ENCODE measurements around the gene COL23A1. TPM values are rescaled to one million over a fixed set of nuclear protein-coding genes. Genes with fewer than 3 reads are reported as not detected.

Gene COL23A1
- polyA plus RNA-seq, 3 donors = 0.11 to 0.21 TPM; not detected in 1

DNA sequence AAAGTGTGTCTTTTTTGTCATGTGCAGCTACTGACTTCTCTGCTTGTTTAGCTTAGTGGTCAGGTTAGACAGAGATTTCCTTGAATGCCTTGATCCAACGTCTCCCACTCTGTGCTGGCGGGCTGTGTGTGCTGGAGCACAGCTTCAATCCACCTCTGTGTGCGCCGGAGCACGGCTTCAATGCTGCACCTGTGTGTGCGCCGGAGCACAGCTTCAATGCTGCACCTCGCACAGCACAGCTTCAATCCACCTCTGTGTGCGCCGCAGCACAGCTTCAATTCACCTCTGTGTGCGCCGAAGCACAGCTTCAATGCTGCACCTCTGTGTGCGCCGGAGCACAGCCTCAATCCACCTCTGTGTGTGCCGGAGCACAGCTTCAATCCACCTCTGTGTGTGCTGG, 288.6 kb downstream of the COL23A1 start:
- Histone ChIP-seq H3K4me1 (ENCODE audit: control insufficient read depth in 1 of 2, insufficient read depth in 2 of 2, low read length in 2 of 2) (no peaks in the 10 kb centered on the region), H3K36me3 (replicated peaks in 1 of 2; ENCODE audit: control insufficient read depth in 1 of 2, insufficient read depth in 2 of 2, low read length in 2 of 2) (no peaks in the 10 kb centered on the region), H4K20me1 (ENCODE audit: insufficient read depth, low read length) (no peaks in the 10 kb centered on the region), H2AFZ (ENCODE audit: insufficient read depth, low read depth, low read length, poor library complexity, severe bottlenecking) (no peak overlapping the region), H3K79me2 (ENCODE audit: insufficient read depth, low read length) (no peaks in the 10 kb centered on the region), H3K27me3 (ENCODE audit: control insufficient read depth in 2 of 2, insufficient read depth in 2 of 2, low read length in 2 of 2) (no peaks in the 10 kb centered on the region), H3K9me3 (replicated peaks in 1 of 2; ENCODE audit: control insufficient read depth in 1 of 2, insufficient read depth in 1 of 2, low read length in 2 of 2) (no peaks in the 10 kb centered on the region), H3K9ac (ENCODE audit: insufficient read depth, low read length, poor library complexity, severe bottlenecking) (no peak overlapping the region), H3K4me2 (replicated peaks; ENCODE audit: extremely low read depth, low read length, poor library complexity, severe bottlenecking) (no peak overlapping the region), H3K27ac (ENCODE audit: low read depth in 1 of 2, low read length in 2 of 2) (no peak overlapping the region), H3K4me3 (replicated peaks in 1 of 3; ENCODE audit: low read depth in 2 of 3, low read length in 3 of 3) (no peak overlapping the region)
- H3K27me3 Mint-ChIP-seq (ENCODE audit: low read depth in 3 of 3) = peaks cover 0 to 1% (median 0%) of the 10 kb centered on the region in 3 donors
- TF ChIP-seq, protein P1, sequence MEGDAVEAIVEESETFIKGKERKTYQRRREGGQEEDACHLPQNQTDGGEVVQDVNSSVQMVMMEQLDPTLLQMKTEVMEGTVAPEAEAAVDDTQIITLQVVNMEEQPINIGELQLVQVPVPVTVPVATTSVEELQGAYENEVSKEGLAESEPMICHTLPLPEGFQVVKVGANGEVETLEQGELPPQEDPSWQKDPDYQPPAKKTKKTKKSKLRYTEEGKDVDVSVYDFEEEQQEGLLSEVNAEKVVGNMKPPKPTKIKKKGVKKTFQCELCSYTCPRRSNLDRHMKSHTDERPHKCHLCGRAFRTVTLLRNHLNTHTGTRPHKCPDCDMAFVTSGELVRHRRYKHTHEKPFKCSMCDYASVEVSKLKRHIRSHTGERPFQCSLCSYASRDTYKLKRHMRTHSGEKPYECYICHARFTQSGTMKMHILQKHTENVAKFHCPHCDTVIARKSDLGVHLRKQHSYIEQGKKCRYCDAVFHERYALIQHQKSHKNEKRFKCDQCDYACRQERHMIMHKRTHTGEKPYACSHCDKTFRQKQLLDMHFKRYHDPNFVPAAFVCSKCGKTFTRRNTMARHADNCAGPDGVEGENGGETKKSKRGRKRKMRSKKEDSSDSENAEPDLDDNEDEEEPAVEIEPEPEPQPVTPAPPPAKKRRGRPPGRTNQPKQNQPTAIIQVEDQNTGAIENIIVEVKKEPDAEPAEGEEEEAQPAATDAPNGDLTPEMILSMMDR (IDR thresholded peaks at IDR 0.05) = no peak
- no peak for DNase-seq
- H3K9me3 Mint-ChIP-seq = peaks cover 0 to 11% (median 0%) of the 10 kb centered on the region in 7 donors
- H3K4me3 Mint-ChIP-seq = peak overlapping the region in 1 of 2 donors; percentile 31
- WGBS (ENCODE audit: insufficient coverage) = 94% methylated on average over 15 of the region's 15 CpGs
- peaks cover 2% of the 10 kb centered on the region for H3K4me1 Mint-ChIP-seq
- no peaks in the 10 kb centered on the region for H3K36me3 Mint-ChIP-seq
- intact Hi-C loops (cut with micrococcal nuclease) = no loop called here
- peak overlapping the region in 1 of 7 donors; percentile 68 for H3K27ac Mint-ChIP-seq

DNA sequence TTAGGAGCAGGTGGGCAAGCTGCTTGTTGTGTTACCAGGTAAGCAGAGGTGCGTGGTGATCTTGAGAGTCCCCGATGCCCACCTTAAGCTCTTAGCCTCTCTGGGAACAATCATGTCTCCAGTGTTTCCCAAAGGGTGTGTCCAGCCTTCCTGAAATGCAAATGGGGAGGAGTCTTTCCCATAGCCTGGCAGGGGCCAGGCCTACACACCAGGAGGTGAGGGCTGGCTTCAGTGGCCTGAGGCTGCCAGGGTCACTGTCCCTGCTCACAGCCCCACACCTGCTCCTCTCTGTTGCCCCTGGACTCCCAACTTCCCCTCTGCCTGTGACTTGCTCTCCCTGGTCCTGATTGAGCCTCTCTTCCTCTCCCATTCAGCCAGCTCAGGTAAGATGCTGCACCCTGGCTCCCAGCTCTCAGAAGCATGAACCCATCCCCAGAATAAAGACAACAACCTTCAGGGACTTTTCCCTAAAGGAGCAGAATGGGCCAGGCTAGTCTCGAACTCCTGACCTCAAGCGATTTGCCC, 291.8 kb downstream of the COL23A1 start:
- Mint-ChIP-seq H3K9me3 (peaks cover 3 to 14% (median 6%) of the 10 kb centered on the region in 7 donors), H3K36me3 (no peaks in the 10 kb centered on the region), H3K4me3 (no peak overlapping the region), H3K4me1 (peaks cover 2% of the 10 kb centered on the region), H3K27ac (peak overlapping the region in 1 of 7 donors; percentile 17), H3K27me3 (ENCODE audit: low read depth in 3 of 3) (peaks cover 0 to 2% (median 1%) of the 10 kb centered on the region in 3 donors)
- DNase-seq = no peak
- TF ChIP-seq, protein P1 (IDR thresholded peaks at IDR 0.05) = no peak
- no peaks in the 10 kb centered on the region for H3K79me2 ChIP-seq (ENCODE audit: insufficient read depth, low read length)
- no peaks in the 10 kb centered on the region for H3K9me3 ChIP-seq (replicated peaks in 1 of 2; ENCODE audit: control insufficient read depth in 1 of 2, insufficient read depth in 1 of 2, low read length in 2 of 2)
- no peak overlapping the region for H3K4me2 ChIP-seq (replicated peaks; ENCODE audit: extremely low read depth, low read length, poor library complexity, severe bottlenecking)
- H3K36me3 ChIP-seq (replicated peaks in 1 of 2; ENCODE audit: control insufficient read depth in 1 of 2, insufficient read depth in 2 of 2, low read length in 2 of 2) = no peaks in the 10 kb centered on the region
- no peak overlapping the region for H3K9ac ChIP-seq (ENCODE audit: insufficient read depth, low read length, poor library complexity, severe bottlenecking)
- H3K27ac ChIP-seq (ENCODE audit: low read depth in 1 of 2, low read length in 2 of 2) = no peak overlapping the region
- WGBS (ENCODE audit: insufficient coverage) = 92% methylated on average over 2 of the region's 4 CpGs
- H3K27me3 ChIP-seq (ENCODE audit: control insufficient read depth in 2 of 2, insufficient read depth in 2 of 2, low read length in 2 of 2) = no peaks in the 10 kb centered on the region
- intact Hi-C loops (cut with micrococcal nuclease) = no loop called here
- no peaks in the 10 kb centered on the region for H4K20me1 ChIP-seq (ENCODE audit: insufficient read depth, low read length)
- H2AFZ ChIP-seq (ENCODE audit: insufficient read depth, low read depth, low read length, poor library complexity, severe bottlenecking) = no peak overlapping the region
- H3K4me3 ChIP-seq (replicated peaks in 1 of 3; ENCODE audit: low read depth in 2 of 3, low read length in 3 of 3) = no peak overlapping the region
- no peaks in the 10 kb centered on the region for H3K4me1 ChIP-seq (ENCODE audit: control insufficient read depth in 1 of 2, insufficient read depth in 2 of 2, low read length in 2 of 2)
